Measurements from ENCODE around the gene CEACAM1.
"Not testable (repeated sequence)": the region's sequence is repeated elsewhere in the genome, so short reads cannot be mapped to it uniquely, and the experiment has no call there.

The CEACAM1 gene

GRCh38 chr19:42546831-42547500 lies 18.7 kb upstream of the CEACAM1 start:
- Histone ChIP-seq H3K9ac (ENCODE audit: low read length) (no peak overlapping the region), H3K36me3 (ENCODE audit: control insufficient read depth, insufficient read depth, low read length) (no peaks in the 10 kb centered on the region), H3K4me3 (ENCODE audit: low read length) (no peak overlapping the region), H3K27me3 (ENCODE audit: control insufficient read depth, insufficient read depth, low read length) (no peaks in the 10 kb centered on the region), H3K9me3 (ENCODE audit: control insufficient read depth, low read length) (no peaks in the 10 kb centered on the region), H3K4me1 (ENCODE audit: control insufficient read depth, insufficient read depth, low read length) (no peaks in the 10 kb centered on the region)

- Histone ChIP-seq H3K9ac (ENCODE audit: low read length) (no peak overlapping the region), H3K27me3 (ENCODE audit: control insufficient read depth, insufficient read depth, low read length) (no peaks in the 10 kb centered on the region), H3K9me3 (ENCODE audit: control insufficient read depth, low read length) (no peaks in the 10 kb centered on the region), H3K36me3 (ENCODE audit: control insufficient read depth, insufficient read depth, low read length) (no peaks in the 10 kb centered on the region), H3K4me1 (ENCODE audit: control insufficient read depth, insufficient read depth, low read length) (no peaks in the 10 kb centered on the region), H3K4me3 (ENCODE audit: low read length) (no peak overlapping the region)
These were observed 15.9 kb upstream of the CEACAM1 start for GRCh38 chr19:42544146-42544545.

- Histone ChIP-seq H3K9ac (ENCODE audit: low read length) (no peak overlapping the region), H3K9me3 (ENCODE audit: control insufficient read depth, low read length) (no peaks in the 10 kb centered on the region), H3K36me3 (ENCODE audit: control insufficient read depth, insufficient read depth, low read length) (no peaks in the 10 kb centered on the region), H3K4me1 (ENCODE audit: control insufficient read depth, insufficient read depth, low read length) (no peaks in the 10 kb centered on the region), H3K27me3 (ENCODE audit: control insufficient read depth, insufficient read depth, low read length) (no peaks in the 10 kb centered on the region), H3K4me3 (ENCODE audit: low read length) (no peak overlapping the region)
These were observed 14.5 kb upstream of the CEACAM1 start for GRCh38 chr19:42542791-42543190.

GRCh38 chr19:42540071-42540553 lies 11.8 kb upstream of the CEACAM1 start:
- Histone ChIP-seq H3K9ac (ENCODE audit: low read length) (no peak overlapping the region), H3K4me3 (ENCODE audit: low read length) (no peak overlapping the region), H3K36me3 (ENCODE audit: control insufficient read depth, insufficient read depth, low read length) (no peaks in the 10 kb centered on the region), H3K4me1 (ENCODE audit: control insufficient read depth, insufficient read depth, low read length) (no peaks in the 10 kb centered on the region), H3K27me3 (ENCODE audit: control insufficient read depth, insufficient read depth, low read length) (no peaks in the 10 kb centered on the region), H3K9me3 (ENCODE audit: control insufficient read depth, low read length) (no peaks in the 10 kb centered on the region)

GRCh38 chr19:42538841-42539709 lies 10.8 kb upstream of the CEACAM1 start:
- no peak overlapping the region for H3K9ac ChIP-seq (ENCODE audit: low read length)
- H3K36me3 ChIP-seq (ENCODE audit: control insufficient read depth, insufficient read depth, low read length): no peaks in the 10 kb centered on the region
- H3K27me3 ChIP-seq (ENCODE audit: control insufficient read depth, insufficient read depth, low read length): no peaks in the 10 kb centered on the region
- no peaks in the 10 kb centered on the region for H3K4me1 ChIP-seq (ENCODE audit: control insufficient read depth, insufficient read depth, low read length)
- no peaks in the 10 kb centered on the region for H3K9me3 ChIP-seq (ENCODE audit: control insufficient read depth, low read length)
- no peak overlapping the region for H3K4me3 ChIP-seq (ENCODE audit: low read length)

- not testable (repeated sequence) for H3K9me3 ChIP-seq (ENCODE audit: control insufficient read depth, low read length); H3K4me3 ChIP-seq (ENCODE audit: low read length); H3K36me3 ChIP-seq (ENCODE audit: control insufficient read depth, insufficient read depth, low read length); H3K27me3 ChIP-seq (ENCODE audit: control insufficient read depth, insufficient read depth, low read length); H3K4me1 ChIP-seq (ENCODE audit: control insufficient read depth, insufficient read depth, low read length); H3K9ac ChIP-seq (ENCODE audit: low read length)
These were observed 7.0 kb upstream of the CEACAM1 start for GRCh38 chr19:42535276-42535675.

- Histone ChIP-seq H3K9me3 (ENCODE audit: control insufficient read depth, low read length) (no peaks in the 10 kb centered on the region), H3K4me3 (ENCODE audit: low read length) (no peak overlapping the region), H3K9ac (ENCODE audit: low read length) (no peak overlapping the region), H3K36me3 (ENCODE audit: control insufficient read depth, insufficient read depth, low read length) (no peaks in the 10 kb centered on the region), H3K27me3 (ENCODE audit: control insufficient read depth, insufficient read depth, low read length) (no peaks in the 10 kb centered on the region), H3K4me1 (ENCODE audit: control insufficient read depth, insufficient read depth, low read length) (peaks cover 3% of the 10 kb centered on the region)
These were observed 6.1 kb upstream of the CEACAM1 start for GRCh38 chr19:42534391-42534790.

- Histone ChIP-seq H3K27me3 (ENCODE audit: control insufficient read depth, insufficient read depth, low read length) (no peaks in the 10 kb centered on the region), H3K4me1 (ENCODE audit: control insufficient read depth, insufficient read depth, low read length) (peaks cover 16% of the 10 kb centered on the region), H3K9ac (ENCODE audit: low read length) (no peak overlapping the region), H3K9me3 (ENCODE audit: control insufficient read depth, low read length) (no peaks in the 10 kb centered on the region), H3K36me3 (ENCODE audit: control insufficient read depth, insufficient read depth, low read length) (no peaks in the 10 kb centered on the region), H3K4me3 (ENCODE audit: low read length) (no peak overlapping the region)
These were observed 4.6 kb upstream of the CEACAM1 start for GRCh38 chr19:42532891-42533290.

- Histone ChIP-seq H3K27me3 (ENCODE audit: control insufficient read depth, insufficient read depth, low read length) (no peaks in the 10 kb centered on the region), H3K4me3 (ENCODE audit: low read length) (no peak overlapping the region), H3K9ac (ENCODE audit: low read length) (no peak overlapping the region), H3K36me3 (ENCODE audit: control insufficient read depth, insufficient read depth, low read length) (no peaks in the 10 kb centered on the region), H3K9me3 (ENCODE audit: control insufficient read depth, low read length) (no peaks in the 10 kb centered on the region), H3K4me1 (ENCODE audit: control insufficient read depth, insufficient read depth, low read length) (peaks cover 28% of the 10 kb centered on the region)
These were observed 3.0 kb upstream of the CEACAM1 start for GRCh38 chr19:42531313-42531712.

- Histone ChIP-seq H3K4me1 (ENCODE audit: control insufficient read depth, insufficient read depth, low read length) (peaks cover 30% of the 10 kb centered on the region), H3K9me3 (ENCODE audit: control insufficient read depth, low read length) (no peaks in the 10 kb centered on the region), H3K27me3 (ENCODE audit: control insufficient read depth, insufficient read depth, low read length) (no peaks in the 10 kb centered on the region), H3K4me3 (ENCODE audit: low read length) (peak overlapping the region; percentile 36), H3K36me3 (ENCODE audit: control insufficient read depth, insufficient read depth, low read length) (no peaks in the 10 kb centered on the region), H3K9ac (ENCODE audit: low read length) (peak overlapping the region; percentile 62)
These were observed 1.0 kb upstream of the CEACAM1 start for GRCh38 chr19:42529248-42529764.

- H3K4me3 ChIP-seq (ENCODE audit: low read length): no peak overlapping the region
- no peaks in the 10 kb centered on the region for H3K9me3 ChIP-seq (ENCODE audit: control insufficient read depth, low read length)
- H3K27me3 ChIP-seq (ENCODE audit: control insufficient read depth, insufficient read depth, low read length): no peaks in the 10 kb centered on the region
- no peak overlapping the region for H3K9ac ChIP-seq (ENCODE audit: low read length)
- peaks cover 30% of the 10 kb centered on the region for H3K4me1 ChIP-seq (ENCODE audit: control insufficient read depth, insufficient read depth, low read length)
- H3K36me3 ChIP-seq (ENCODE audit: control insufficient read depth, insufficient read depth, low read length): no peaks in the 10 kb centered on the region
These were observed 3.3 kb downstream of the CEACAM1 start for GRCh38 chr19:42524943-42525342.

- Histone ChIP-seq H3K27me3 (ENCODE audit: control insufficient read depth, insufficient read depth, low read length) (no peaks in the 10 kb centered on the region), H3K4me1 (ENCODE audit: control insufficient read depth, insufficient read depth, low read length) (peaks cover 26% of the 10 kb centered on the region), H3K9me3 (ENCODE audit: control insufficient read depth, low read length) (no peaks in the 10 kb centered on the region), H3K36me3 (ENCODE audit: control insufficient read depth, insufficient read depth, low read length) (no peaks in the 10 kb centered on the region), H3K9ac (ENCODE audit: low read length) (no peak overlapping the region), H3K4me3 (ENCODE audit: low read length) (no peak overlapping the region)
These were observed 4.0 kb downstream of the CEACAM1 start for GRCh38 chr19:42524250-42524649.

Measured in mucosa of stomach (tissue), 1 donor.